HPDE6-E6E7 (cell line): Measurements from ENCODE around the gene LPCAT3.

ENCODE experiments used
- DNase-seq: peaks from one replicate; pipeline ENCODE4 v3.0.0; 2011; ENCODE audit warnings: missing footprints; ENCODE audit errors: extremely low spot score

Gene LPCAT3

GRCh38 chr12:6952863-6953441, 65.3 kb downstream of the LPCAT3 start:
- DNase-seq = no peak

- DNase-seq = no peak
These were observed 66.0 kb downstream of the LPCAT3 start for GRCh38 chr12:6952121-6952862.

GRCh38 chr12:6951551-6952120, 66.6 kb downstream of the LPCAT3 start:
- DNase-seq = no peak

GRCh38 chr12:6950811-6951540, 67.3 kb downstream of the LPCAT3 start, which contains the start of gene PTPN6:
Gene PTPN6, plus strand, starts transcription at chr12:6951356. Its CDS starts 157 bp downstream, at chr12:6951513.
- DNase-seq = no peak

- no peak for DNase-seq
These were observed 67.9 kb downstream of the LPCAT3 start for GRCh38 chr12:6950401-6950801.

GRCh38 chr12:6948873-6949594, 69.2 kb downstream of the LPCAT3 start:
- DNase-seq = no peak

GRCh38 chr12:6947615-6948014, 70.7 kb downstream of the LPCAT3 start:
- no peak for DNase-seq

- DNase-seq = no peak
These were observed 71.3 kb downstream of the LPCAT3 start for GRCh38 chr12:6946920-6947374.

GRCh38 chr12:6946033-6946919, 72.0 kb downstream of the LPCAT3 start:
- peak; percentile 97 for DNase-seq

GRCh38 chr12:6945613-6946012, 72.7 kb downstream of the LPCAT3 start:
- no peak for DNase-seq

- no peak for DNase-seq
These were observed 73.7 kb downstream of the LPCAT3 start for GRCh38 chr12:6944381-6945186.

- no peak for DNase-seq
These were observed 74.4 kb downstream of the LPCAT3 start, which contains the start of the genes C12orf57 and RNU7-1 for GRCh38 chr12:6943722-6944380. Gene C12orf57, plus strand, starts transcription at chr12:6944022. Its CDS starts 100 bp downstream, at chr12:6944122. Gene RNU7-1, plus strand, starts transcription at chr12:6943816.

GRCh38 chr12:6943389-6943721, 74.9 kb downstream of the LPCAT3 start:
- DNase-seq = no peak

GRCh38 chr12:6942331-6942665, 76.0 kb downstream of the LPCAT3 start:
- no peak for DNase-seq

- no peak for DNase-seq
These were observed 76.5 kb downstream of the LPCAT3 start for GRCh38 chr12:6941782-6942181.

- no peak for DNase-seq
These were observed 77.0 kb downstream of the LPCAT3 start for GRCh38 chr12:6941267-6941666.

GRCh38 chr12:6939191-6939540, 79.1 kb downstream of the LPCAT3 start:
- no peak for DNase-seq

GRCh38 chr12:6938353-6939190, 79.7 kb downstream of the LPCAT3 start:
- no peak for DNase-seq
